ENCODE results near the gene TM4SF1. TPM values are rescaled to one million over a fixed set of nuclear protein-coding genes. Genes with fewer than 3 reads are reported as not detected.

TM4SF1 gene
- total RNA-seq, 8 experiments from 2014 or later: 0.08 to 25.2 (median 0.20) TPM; not detected in 2

GRCh38 chr3:149368674-149369497, 8.6 kb downstream of the TM4SF1 start:
- in situ Hi-C loops (cut with MboI; ENCODE audit: low pct_unique_long_range_greater_than_20kb in 2 of 9, low sequenced_read_pairs in 9 of 9, unreplicated experiment in 9 of 9): no loop called here
- 38 to 97% (median 60%) methylated on average over 5 to 6 of the region's 6 CpGs; no CpG with 5 or more reads in 1 of the 10 experiments for WGBS, 10 experiments
- H3K4me1 ChIP-seq (replicated peaks in 1 of 2): peaks cover 0 to 6% of the 10 kb centered on the region in 2 donors
- no peak overlapping the region for H3K4me3 ChIP-seq
- peak in 6 of 8 experiments; percentile 40 to 80 (median 64) for ATAC-seq (replicated peaks in 6 of 8)
- no peak overlapping the region for H3K27ac ChIP-seq

- H3K4me3 ChIP-seq: no peak overlapping the region
- in situ Hi-C loops (cut with MboI; ENCODE audit: low pct_unique_long_range_greater_than_20kb in 2 of 9, low sequenced_read_pairs in 9 of 9, unreplicated experiment in 9 of 9): no loop called here
- 63 to 98% (median 90%) methylated on average over 3 to 6 of the region's 6 CpGs for WGBS, 10 experiments
- peaks cover 0 to 6% of the 10 kb centered on the region in 2 donors for H3K4me1 ChIP-seq (replicated peaks in 1 of 2)
- H3K27ac ChIP-seq: no peak overlapping the region
- no peak for ATAC-seq (replicated peaks in 6 of 8)
These were observed 9.2 kb downstream of the TM4SF1 start for GRCh38 chr3:149368201-149368673.

GRCh38 chr3:149366941-149367840, 10.3 kb downstream of the TM4SF1 start:
- in situ Hi-C loops (cut with MboI; ENCODE audit: low pct_unique_long_range_greater_than_20kb in 2 of 9, low sequenced_read_pairs in 9 of 9, unreplicated experiment in 9 of 9): no loop called here
- peak in 3 of 8 experiments; percentile 54 to 89 (median 84) for ATAC-seq (replicated peaks in 6 of 8)
- Histone ChIP-seq H3K4me1 (replicated peaks in 1 of 2) (peaks cover 0 to 6% of the 10 kb centered on the region in 2 donors), H3K4me3 (no peak overlapping the region), H3K27ac (no peak overlapping the region)
- WGBS, 10 experiments: 0 to 100% (median 82%) methylated on average over 1 to 3 of the region's 3 CpGs

- Histone ChIP-seq H3K4me1 (replicated peaks in 1 of 2) (peaks cover 0 to 6% of the 10 kb centered on the region in 2 donors), H3K4me3 (no peak overlapping the region), H3K27ac (no peak overlapping the region)
- 69 to 100% (median 89%) methylated on average over 1 to 2 of the region's 2 CpGs for WGBS, 10 experiments
- in situ Hi-C loops (cut with MboI; ENCODE audit: low pct_unique_long_range_greater_than_20kb in 2 of 9, low sequenced_read_pairs in 9 of 9, unreplicated experiment in 9 of 9): no loop called here
- no peak for ATAC-seq (replicated peaks in 6 of 8)
These were observed 11.4 kb downstream of the TM4SF1 start for GRCh38 chr3:149366031-149366430.

GRCh38 chr3:149364624-149365023, 12.8 kb downstream of the TM4SF1 start:
- Histone ChIP-seq H3K27ac (no peak overlapping the region), H3K4me1 (replicated peaks in 1 of 2) (no peaks in the 10 kb centered on the region), H3K4me3 (no peak overlapping the region)
- no peak for ATAC-seq (replicated peaks in 6 of 8)
- in situ Hi-C loops (cut with MboI; ENCODE audit: low pct_unique_long_range_greater_than_20kb in 2 of 9, low sequenced_read_pairs in 9 of 9, unreplicated experiment in 9 of 9): no loop called here
- 60 to 100% (median 83%) methylated on average over 1 to 2 of the region's 2 CpGs; no CpG with 5 or more reads in 4 of the 10 experiments for WGBS, 10 experiments

GRCh38 chr3:149363053-149363452, 14.4 kb downstream of the TM4SF1 start:
- Histone ChIP-seq H3K4me1 (replicated peaks in 1 of 2) (no peaks in the 10 kb centered on the region), H3K4me3 (no peak overlapping the region), H3K27ac (no peak overlapping the region)
- 43 to 100% (median 89%) methylated on average over 1 to 2 of the region's 2 CpGs; no CpG with 5 or more reads in 3 of the 10 experiments for WGBS, 10 experiments
- peak in 3 of 8 experiments; percentile 12 to 23 (median 15) for ATAC-seq (replicated peaks in 6 of 8)
- in situ Hi-C loops (cut with MboI; ENCODE audit: low pct_unique_long_range_greater_than_20kb in 2 of 9, low sequenced_read_pairs in 9 of 9, unreplicated experiment in 9 of 9): no loop called here

GRCh38 chr3:149362366-149362765, 15.1 kb downstream of the TM4SF1 start:
- in situ Hi-C loops (cut with MboI; ENCODE audit: low pct_unique_long_range_greater_than_20kb in 2 of 9, low sequenced_read_pairs in 9 of 9, unreplicated experiment in 9 of 9): no loop called here
- no peak overlapping the region for H3K4me3 ChIP-seq
- WGBS, 10 experiments: 0 to 100% (median 76%) methylated on average over 1 to 5 of the region's 5 CpGs
- no peaks in the 10 kb centered on the region for H3K4me1 ChIP-seq (replicated peaks in 1 of 2)
- no peak for ATAC-seq (replicated peaks in 6 of 8)
- H3K27ac ChIP-seq: no peak overlapping the region

- WGBS, 10 experiments: 63 to 100% (median 90%) methylated on average over 1 to 4 of the region's 4 CpGs; no CpG with 5 or more reads in 3 of the 10 experiments
- in situ Hi-C loops (cut with MboI; ENCODE audit: low pct_unique_long_range_greater_than_20kb in 2 of 9, low sequenced_read_pairs in 9 of 9, unreplicated experiment in 9 of 9): loop anchor here in 1 of 9 experiments (10.0 kb wide), 1 partner anchor 128 kb away; no protein-coding TSS in a partner anchor
- no peak overlapping the region for H3K4me3 ChIP-seq
- no peak for ATAC-seq (replicated peaks in 6 of 8)
- H3K27ac ChIP-seq: no peak overlapping the region
- no peaks in the 10 kb centered on the region for H3K4me1 ChIP-seq (replicated peaks in 1 of 2)
These were observed 20.8 kb downstream of the TM4SF1 start for GRCh38 chr3:149356630-149357029.

GRCh38 chr3:149356044-149356592, 21.3 kb downstream of the TM4SF1 start:
- H3K4me3 ChIP-seq: no peak overlapping the region
- H3K4me1 ChIP-seq (replicated peaks in 1 of 2): no peaks in the 10 kb centered on the region
- WGBS, 10 experiments: 64 to 92% (median 76%) methylated on average over 3 to 6 of the region's 6 CpGs; no CpG with 5 or more reads in 2 of the 10 experiments
- in situ Hi-C loops (cut with MboI; ENCODE audit: low pct_unique_long_range_greater_than_20kb in 2 of 9, low sequenced_read_pairs in 9 of 9, unreplicated experiment in 9 of 9): loop anchor here in 1 of 9 experiments (10.0 kb wide), 1 partner anchor 129 kb away; no protein-coding TSS in a partner anchor
- no peak for ATAC-seq (replicated peaks in 6 of 8)
- no peak overlapping the region for H3K27ac ChIP-seq

GRCh38 chr3:149353581-149354184, 23.8 kb downstream of the TM4SF1 start:
- in situ Hi-C loops (cut with MboI; ENCODE audit: low pct_unique_long_range_greater_than_20kb in 2 of 9, low sequenced_read_pairs in 9 of 9, unreplicated experiment in 9 of 9): loop anchor here in 1 of 9 experiments (10.0 kb wide), 1 partner anchor 131 kb away; no protein-coding TSS in a partner anchor

GRCh38 chr3:149352556-149352955, 24.9 kb downstream of the TM4SF1 start:
- Histone ChIP-seq H3K4me1 (replicated peaks in 1 of 2) (no peaks in the 10 kb centered on the region), H3K27ac (no peak overlapping the region), H3K4me3 (no peak overlapping the region)
- WGBS, 10 experiments: 0 to 90% (median 38%) methylated on average over 1 to 7 of the region's 7 CpGs; no CpG with 5 or more reads in 2 of the 10 experiments
- peak in 4 of 8 experiments; percentile 50 to 94 (median 88) for ATAC-seq (replicated peaks in 6 of 8)
- in situ Hi-C loops (cut with MboI; ENCODE audit: low pct_unique_long_range_greater_than_20kb in 2 of 9, low sequenced_read_pairs in 9 of 9, unreplicated experiment in 9 of 9): loop anchor here in 1 of 9 experiments (10.0 kb wide), 1 partner anchor 132 kb away; no protein-coding TSS in a partner anchor

More at GRCh38 chr3:149353581-149354184, 23.8 kb downstream of the TM4SF1 start:
- Histone ChIP-seq H3K27ac (no peak overlapping the region), H3K4me1 (replicated peaks in 1 of 2) (no peaks in the 10 kb centered on the region), H3K4me3 (no peak overlapping the region)
- 89 to 100% (median 96%) methylated on average over 1 of the region's 1 CpG; no CpG with 5 or more reads in 6 of the 10 experiments for WGBS, 10 experiments
- ATAC-seq (replicated peaks in 6 of 8): no peak

- WGBS, 10 experiments: 71 to 100% (median 90%) methylated on average over 1 to 4 of the region's 4 CpGs
- H3K4me3 ChIP-seq: no peak overlapping the region
- in situ Hi-C loops (cut with MboI; ENCODE audit: low pct_unique_long_range_greater_than_20kb in 2 of 9, low sequenced_read_pairs in 9 of 9, unreplicated experiment in 9 of 9): no loop called here
- H3K27ac ChIP-seq: no peak overlapping the region
- no peak for ATAC-seq (replicated peaks in 6 of 8)
- no peaks in the 10 kb centered on the region for H3K4me1 ChIP-seq (replicated peaks in 1 of 2)
These were observed 33.5 kb downstream of the TM4SF1 start for GRCh38 chr3:149343951-149344350.

All from motor neuron (in vitro differentiated cells).